Lung (tissue), 12 donors: ENCODE measurements around the gene POU2F2. TPM values are rescaled to one million over a fixed set of nuclear protein-coding genes. Genes with fewer than 3 reads are reported as not detected.

Experiments used
- ATAC-seq: fragments of 200-7000 bp; cut with Tn5 transposase; one replicate; pipeline ENCODE4 v1.9.1; 2020; ENCODE audit warnings: moderate number of reproducible peaks; ENCODE audit not compliant: insufficient read depth, low FRiP score
- DNase-seq, 3 donors: peaks; one replicate each; pipeline ENCODE4 v3.0.0-alpha.2; 2013 to 2017
- H3K27ac ChIP-seq, 2 donors: one replicate each; pipeline ENCODE4 v1.5.1; 2013; ENCODE audit warnings: mild to moderate bottlenecking in 2 of 2, moderate library complexity in 2 of 2, control low read depth in 1 of 2, inconsistent platforms in 1 of 2, low read depth in 1 of 2, low read length in 1 of 2
- H3K27me3 ChIP-seq, 3 donors: one replicate each; pipeline ENCODE4 v1.5.1; 2013; ENCODE audit warnings: low read length in 2 of 3; ENCODE audit not compliant: control insufficient read depth in 3 of 3, insufficient read depth in 3 of 3
- H3K36me3 ChIP-seq, 4 donors: one replicate each; pipeline ENCODE4 v1.5.1; 2013; ENCODE audit warnings: low read length in 4 of 4, mild to moderate bottlenecking in 1 of 4, moderate library complexity in 1 of 4; ENCODE audit not compliant: control insufficient read depth in 4 of 4, insufficient read depth in 4 of 4
- H3K4me1 ChIP-seq, 5 donors: one replicate each; pipeline ENCODE4 v1.5.1; 2013; ENCODE audit warnings: low read length in 5 of 5, mild to moderate bottlenecking in 2 of 5, moderate library complexity in 1 of 5; ENCODE audit not compliant: control insufficient read depth in 5 of 5, insufficient read depth in 5 of 5
- H3K4me3 ChIP-seq: one replicate; pipeline ENCODE4 v1.5.1; 2013; ENCODE audit warnings: mild to moderate bottlenecking, control low read depth, moderate library complexity
- H3K9ac ChIP-seq, 2 donors: one replicate each; pipeline ENCODE4 v1.5.1; 2013; ENCODE audit warnings: low read length in 2 of 2, control low read depth in 1 of 2; ENCODE audit not compliant: insufficient read depth in 1 of 2
- H3K9me3 ChIP-seq, 4 donors: one replicate each; pipeline ENCODE4 v1.5.1; 2013; ENCODE audit warnings: low read length in 3 of 4, mild to moderate bottlenecking in 1 of 4, moderate library complexity in 1 of 4; ENCODE audit not compliant: control insufficient read depth in 4 of 4, insufficient read depth in 3 of 4
- CTCF ChIP-seq: IDR thresholded peaks from 2 replicates; pipeline ENCODE4 v1.5.1; 2012; ENCODE audit warnings: mild to moderate bottlenecking; ENCODE audit errors: control extremely low read depth, extremely low read depth
- WGBS, 2 donors: extraction: QIAGEN DNeasy Blood & Tissue Kit; methylation state at CpG; one replicate each; pipeline ENCODE4 v1.1.7; 2013; 5-methylcytosine and 5-hydroxymethylcytosine counted together
- polyA plus RNA-seq, 2 donors: library from polyadenylated mRNA; stranded (reverse); fragments of 200-250 nt; gene quantifications; one replicate each; pipeline ENCODE4 v1.2.1, GENCODE V29; 2013
- total RNA-seq, 2 donors: library from RNA; depleted of rRNA in 1 of 2; stranded (reverse); fragments of >200 nt in 1 of 2; gene quantifications; one replicate each; pipeline ENCODE4 v1.2.1, GENCODE V29; 2014 to 2021
- donor health status: control.
- donor health status: control.
- donor health status: Bipolar disorder and iron deficiency.
- donor health status: healthy.
- donor health status: DM: yes; HTN: yes; CAD: no.

Gene POU2F2
- total and polyA plus RNA-seq, 4 donors = 1.9 to 11.9 (median 5.4) TPM

GRCh38 chr19:42168206-42168605, 36.0 kb upstream of the POU2F2 start:
- Histone ChIP-seq H3K9ac (no peak overlapping the region), H3K9me3 (no peaks in the 10 kb centered on the region), H3K36me3 (no peaks in the 10 kb centered on the region), H3K27ac (no peak overlapping the region), H3K4me3 (no peak overlapping the region), H3K27me3 (peaks cover 0 to 21% (median 0%) of the 10 kb centered on the region in 3 donors), H3K4me1 (no peaks in the 10 kb centered on the region)
- DNase-seq = no peak
- 73 to 82% methylated on average over 3 of the region's 3 CpGs for WGBS, 2 donors
- no peak for TF ChIP-seq CTCF
- ATAC-seq = no peak

GRCh38 chr19:42166316-42166715, 34.1 kb upstream of the POU2F2 start:
- 63 to 79% methylated on average over 7 of the region's 7 CpGs for WGBS, 2 donors
- Histone ChIP-seq H3K9me3 (peaks cover 0 to under 1% (median 0%) of the 10 kb centered on the region in 4 donors), H3K9ac (no peak overlapping the region), H3K27me3 (peaks cover 0 to 13% (median under 1%) of the 10 kb centered on the region in 3 donors), H3K36me3 (no peaks in the 10 kb centered on the region), H3K27ac (no peak overlapping the region), H3K4me3 (no peak overlapping the region), H3K4me1 (no peaks in the 10 kb centered on the region)
- no peak for DNase-seq
- TF ChIP-seq CTCF = no peak
- ATAC-seq = no peak

GRCh38 chr19:42165146-42165545, 32.9 kb upstream of the POU2F2 start:
- no peaks in the 10 kb centered on the region for H3K36me3 ChIP-seq
- no peaks in the 10 kb centered on the region for H3K4me1 ChIP-seq
- H3K9me3 ChIP-seq = peaks cover 0 to 3% (median 0%) of the 10 kb centered on the region in 4 donors
- H3K4me3 ChIP-seq = no peak overlapping the region
- TF ChIP-seq CTCF = no peak
- DNase-seq (no peak), ATAC-seq (no peak)
- H3K27ac ChIP-seq = no peak overlapping the region
- no peak overlapping the region for H3K9ac ChIP-seq
- H3K27me3 ChIP-seq = peaks cover 0 to 18% (median 4%) of the 10 kb centered on the region in 3 donors
- 38 to 51% methylated on average over 2 of the region's 2 CpGs for WGBS, 2 donors

- no peak overlapping the region for H3K27ac ChIP-seq
- no peak for DNase-seq
- H3K9me3 ChIP-seq = peaks cover 0 to 3% (median 0%) of the 10 kb centered on the region in 4 donors
- H3K4me1 ChIP-seq = no peaks in the 10 kb centered on the region
- ATAC-seq = no peak
- H3K36me3 ChIP-seq = no peaks in the 10 kb centered on the region
- WGBS, 2 donors = 83 to 91% methylated on average over 21 of the region's 21 CpGs
- peaks cover 4 to 19% (median 4%) of the 10 kb centered on the region in 3 donors for H3K27me3 ChIP-seq
- H3K9ac ChIP-seq = no peak overlapping the region
- no peak for TF ChIP-seq CTCF
- H3K4me3 ChIP-seq = no peak overlapping the region
Observed at GRCh38 chr19:42161616-42162263, 29.5 kb upstream of the POU2F2 start.
